ENCODE data around the gene NXPE4. TPM values are rescaled to one million over a fixed set of nuclear protein-coding genes. Genes with fewer than 3 reads are reported as not detected.

Gene NXPE4
- total RNA-seq, 1 donor from 2014 or later, result not detected

DNA sequence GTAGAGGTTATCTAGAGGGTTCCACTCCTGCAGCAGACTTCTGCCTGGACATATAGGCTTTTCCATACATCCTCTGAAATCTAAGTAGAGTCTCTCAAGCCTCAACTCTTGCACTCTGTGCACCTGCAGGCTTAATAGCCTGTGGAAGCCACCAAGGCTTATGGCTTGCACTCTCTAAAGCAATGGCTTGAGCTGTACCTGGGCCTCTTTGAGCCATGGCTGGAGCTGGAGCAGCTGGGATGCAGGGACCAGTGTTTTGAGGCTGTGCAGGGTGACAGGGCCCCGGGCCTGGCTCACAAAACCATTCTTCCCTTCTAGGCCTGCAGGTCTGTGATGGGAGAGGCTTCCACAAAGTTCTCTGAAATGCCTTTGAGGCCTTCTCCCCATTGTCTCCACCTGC, 2.9 kb upstream of the NXPE4 start:
- TF ChIP-seq CTCF (IDR thresholded peaks at IDR 0.05; ENCODE audit: borderline replicate concordance), result no peak
- no peaks in the 10 kb centered on the region for H3K4me1 ChIP-seq
- no peak for DNase-seq
- no peak overlapping the region for H3K4me3 ChIP-seq
- H3K9me3 ChIP-seq (replicated peaks), result no peaks in the 10 kb centered on the region
- intact Hi-C loops (cut with micrococcal nuclease), result no loop called here
- no peak overlapping the region for H3K27ac ChIP-seq (replicated peaks)
- H3K36me3 ChIP-seq, result no peaks in the 10 kb centered on the region
- no peaks in the 10 kb centered on the region for H3K27me3 ChIP-seq (ENCODE audit: low read depth)

DNA sequence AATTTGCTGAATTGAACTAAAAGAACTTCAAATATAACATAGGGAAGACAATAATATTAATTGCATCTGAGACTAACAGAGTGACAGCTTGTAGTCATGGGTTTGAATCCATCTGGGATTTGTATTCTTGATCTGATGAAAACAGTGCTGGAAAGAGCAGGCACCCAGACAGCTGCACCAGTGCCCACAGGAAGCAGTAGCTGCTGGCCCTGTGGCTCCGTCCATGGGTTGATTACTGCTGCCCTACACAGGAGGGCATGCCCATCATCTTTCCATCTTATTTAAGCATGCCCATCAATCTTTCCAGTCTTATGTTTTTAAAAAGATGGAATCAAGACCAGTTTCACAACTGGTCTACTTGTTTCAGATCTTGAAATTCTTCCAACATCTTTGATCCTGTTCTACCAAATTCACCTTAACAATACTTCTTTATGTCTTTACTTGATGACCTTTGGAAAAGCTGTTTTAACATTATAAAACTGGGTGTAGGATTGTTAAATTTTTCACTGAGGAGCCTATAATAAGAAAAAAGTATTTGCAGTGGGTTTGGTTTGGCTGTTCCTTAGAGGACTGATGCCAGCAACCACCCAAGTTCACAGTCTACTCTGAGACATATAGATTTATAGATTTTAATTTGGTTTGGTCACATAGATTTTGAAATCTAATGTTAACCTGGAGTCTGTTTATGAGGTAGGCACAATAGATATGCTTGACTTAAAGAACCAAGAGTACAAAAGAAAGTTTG, 761 bp upstream of the NXPE4 start:
- no peak overlapping the region for H3K4me3 ChIP-seq
- H3K27ac ChIP-seq (replicated peaks), result no peak overlapping the region
- no peaks in the 10 kb centered on the region for H3K4me1 ChIP-seq
- DNase-seq, result no peak
- H3K9me3 ChIP-seq (replicated peaks), result no peaks in the 10 kb centered on the region
- H3K27me3 ChIP-seq (ENCODE audit: low read depth), result no peaks in the 10 kb centered on the region
- intact Hi-C loops (cut with micrococcal nuclease), result no loop called here
- TF ChIP-seq CTCF (IDR thresholded peaks at IDR 0.05; ENCODE audit: borderline replicate concordance), result no peak
- H3K36me3 ChIP-seq, result no peaks in the 10 kb centered on the region

GRCh38 chr11:114594703-114595102, 883 bp downstream of the NXPE4 start:
- no peaks in the 10 kb centered on the region for H3K4me1 ChIP-seq
- H3K4me3 ChIP-seq, result no peak overlapping the region
- no peaks in the 10 kb centered on the region for H3K9me3 ChIP-seq (replicated peaks)
- TF ChIP-seq CTCF (IDR thresholded peaks at IDR 0.05; ENCODE audit: borderline replicate concordance), result no peak
- DNase-seq, result no peak
- no peaks in the 10 kb centered on the region for H3K27me3 ChIP-seq (ENCODE audit: low read depth)
- H3K27ac ChIP-seq (replicated peaks), result no peak overlapping the region
- no peaks in the 10 kb centered on the region for H3K36me3 ChIP-seq
- intact Hi-C loops (cut with micrococcal nuclease), result no loop called here

GRCh38 chr11:114587398-114587953, 8.1 kb downstream of the NXPE4 start:
- Histone ChIP-seq H3K36me3 (no peaks in the 10 kb centered on the region), H3K4me3 (no peak overlapping the region), H3K27ac (replicated peaks) (no peak overlapping the region), H3K4me1 (no peaks in the 10 kb centered on the region), H3K27me3 (ENCODE audit: low read depth) (no peaks in the 10 kb centered on the region), H3K9me3 (replicated peaks) (peaks cover 44% of the 10 kb centered on the region)
- TF ChIP-seq CTCF (IDR thresholded peaks at IDR 0.05; ENCODE audit: borderline replicate concordance), result no peak
- intact Hi-C loops (cut with micrococcal nuclease), result no loop called here
- no peak for DNase-seq

DNA sequence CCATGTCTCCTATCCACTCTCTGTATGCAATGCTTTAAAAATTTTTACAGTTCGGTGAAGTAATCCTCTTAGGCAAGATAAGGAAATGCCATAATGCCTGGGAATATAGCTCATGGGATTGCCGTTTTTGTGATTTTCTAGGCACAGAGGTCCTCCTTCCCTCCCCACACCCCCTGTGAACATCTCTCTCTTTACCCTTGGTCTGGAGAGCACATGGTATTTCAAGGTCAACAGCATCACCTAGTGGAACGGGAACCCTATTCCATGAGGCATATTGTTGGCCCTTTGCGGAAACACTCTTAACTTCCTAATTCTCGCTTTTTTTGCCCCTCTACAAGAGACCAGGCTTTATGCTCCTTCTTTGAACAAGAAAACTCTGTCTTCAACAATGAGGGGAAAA, 8.8 kb downstream of the NXPE4 start:
- no peak for TF ChIP-seq CTCF (IDR thresholded peaks at IDR 0.05; ENCODE audit: borderline replicate concordance)
- Histone ChIP-seq H3K4me1 (no peaks in the 10 kb centered on the region), H3K4me3 (no peak overlapping the region), H3K27ac (replicated peaks) (no peak overlapping the region), H3K36me3 (no peaks in the 10 kb centered on the region), H3K27me3 (ENCODE audit: low read depth) (no peaks in the 10 kb centered on the region), H3K9me3 (replicated peaks) (peaks cover 44% of the 10 kb centered on the region)
- no peak for DNase-seq
- intact Hi-C loops (cut with micrococcal nuclease), result no loop called here
